Measurements from ENCODE around the gene VN1R5. TPM values are rescaled to one million over a fixed set of nuclear protein-coding genes. Genes with fewer than 3 reads are reported as not detected.

The VN1R5 gene
- total RNA-seq, 1 experiment from 2014 or later = not detected

DNA sequence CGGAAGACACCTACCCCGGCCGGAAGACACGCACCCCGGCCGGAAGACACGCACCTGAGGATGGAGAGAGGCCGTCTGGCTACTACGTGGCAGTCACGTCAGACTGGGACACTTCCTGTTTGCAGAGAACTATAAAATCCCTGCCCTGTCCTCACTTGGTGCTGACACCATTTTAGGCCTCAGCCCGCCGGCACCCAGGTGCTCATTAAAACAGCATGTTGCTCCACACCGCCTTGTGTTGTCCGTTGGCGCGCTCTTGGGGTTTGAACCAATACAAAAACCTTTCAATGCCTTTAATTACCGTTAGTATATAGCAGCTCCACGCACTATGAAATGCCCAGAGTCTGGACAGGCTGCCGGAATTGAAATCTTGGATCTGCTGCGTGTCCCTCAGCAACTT, 34.7 kb downstream of the VN1R5 start (continued):
- TF ChIP-seq, protein P1, sequence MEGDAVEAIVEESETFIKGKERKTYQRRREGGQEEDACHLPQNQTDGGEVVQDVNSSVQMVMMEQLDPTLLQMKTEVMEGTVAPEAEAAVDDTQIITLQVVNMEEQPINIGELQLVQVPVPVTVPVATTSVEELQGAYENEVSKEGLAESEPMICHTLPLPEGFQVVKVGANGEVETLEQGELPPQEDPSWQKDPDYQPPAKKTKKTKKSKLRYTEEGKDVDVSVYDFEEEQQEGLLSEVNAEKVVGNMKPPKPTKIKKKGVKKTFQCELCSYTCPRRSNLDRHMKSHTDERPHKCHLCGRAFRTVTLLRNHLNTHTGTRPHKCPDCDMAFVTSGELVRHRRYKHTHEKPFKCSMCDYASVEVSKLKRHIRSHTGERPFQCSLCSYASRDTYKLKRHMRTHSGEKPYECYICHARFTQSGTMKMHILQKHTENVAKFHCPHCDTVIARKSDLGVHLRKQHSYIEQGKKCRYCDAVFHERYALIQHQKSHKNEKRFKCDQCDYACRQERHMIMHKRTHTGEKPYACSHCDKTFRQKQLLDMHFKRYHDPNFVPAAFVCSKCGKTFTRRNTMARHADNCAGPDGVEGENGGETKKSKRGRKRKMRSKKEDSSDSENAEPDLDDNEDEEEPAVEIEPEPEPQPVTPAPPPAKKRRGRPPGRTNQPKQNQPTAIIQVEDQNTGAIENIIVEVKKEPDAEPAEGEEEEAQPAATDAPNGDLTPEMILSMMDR (IDR thresholded peaks at IDR 0.05) = no peak
- no peak for TF ChIP-seq FOXJ3 (CRISPR knock-in tag; IDR thresholded peaks at IDR 0.05; ENCODE audit: borderline replicate concordance)
- TF ChIP-seq TEAD1 (CRISPR knock-in tag; IDR thresholded peaks at IDR 0.05) = no peak
- TF ChIP-seq, protein P2, sequence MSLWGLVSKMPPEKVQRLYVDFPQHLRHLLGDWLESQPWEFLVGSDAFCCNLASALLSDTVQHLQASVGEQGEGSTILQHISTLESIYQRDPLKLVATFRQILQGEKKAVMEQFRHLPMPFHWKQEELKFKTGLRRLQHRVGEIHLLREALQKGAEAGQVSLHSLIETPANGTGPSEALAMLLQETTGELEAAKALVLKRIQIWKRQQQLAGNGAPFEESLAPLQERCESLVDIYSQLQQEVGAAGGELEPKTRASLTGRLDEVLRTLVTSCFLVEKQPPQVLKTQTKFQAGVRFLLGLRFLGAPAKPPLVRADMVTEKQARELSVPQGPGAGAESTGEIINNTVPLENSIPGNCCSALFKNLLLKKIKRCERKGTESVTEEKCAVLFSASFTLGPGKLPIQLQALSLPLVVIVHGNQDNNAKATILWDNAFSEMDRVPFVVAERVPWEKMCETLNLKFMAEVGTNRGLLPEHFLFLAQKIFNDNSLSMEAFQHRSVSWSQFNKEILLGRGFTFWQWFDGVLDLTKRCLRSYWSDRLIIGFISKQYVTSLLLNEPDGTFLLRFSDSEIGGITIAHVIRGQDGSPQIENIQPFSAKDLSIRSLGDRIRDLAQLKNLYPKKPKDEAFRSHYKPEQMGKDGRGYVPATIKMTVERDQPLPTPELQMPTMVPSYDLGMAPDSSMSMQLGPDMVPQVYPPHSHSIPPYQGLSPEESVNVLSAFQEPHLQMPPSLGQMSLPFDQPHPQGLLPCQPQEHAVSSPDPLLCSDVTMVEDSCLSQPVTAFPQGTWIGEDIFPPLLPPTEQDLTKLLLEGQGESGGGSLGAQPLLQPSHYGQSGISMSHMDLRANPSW (CRISPR knock-in tag; conservative IDR thresholded peaks at IDR 0.05; ENCODE audit: low read depth) = no peak
- no peak for TF ChIP-seq ERG (CRISPR knock-in tag; IDR thresholded peaks at IDR 0.05)
- TF ChIP-seq ZNF317 (CRISPR knock-in tag; IDR thresholded peaks at IDR 0.05; ENCODE audit: borderline replicate concordance, low read depth) = no peak
- TF ChIP-seq ETV6 (CRISPR knock-in tag; IDR thresholded peaks at IDR 0.05) = no peak

DNA sequence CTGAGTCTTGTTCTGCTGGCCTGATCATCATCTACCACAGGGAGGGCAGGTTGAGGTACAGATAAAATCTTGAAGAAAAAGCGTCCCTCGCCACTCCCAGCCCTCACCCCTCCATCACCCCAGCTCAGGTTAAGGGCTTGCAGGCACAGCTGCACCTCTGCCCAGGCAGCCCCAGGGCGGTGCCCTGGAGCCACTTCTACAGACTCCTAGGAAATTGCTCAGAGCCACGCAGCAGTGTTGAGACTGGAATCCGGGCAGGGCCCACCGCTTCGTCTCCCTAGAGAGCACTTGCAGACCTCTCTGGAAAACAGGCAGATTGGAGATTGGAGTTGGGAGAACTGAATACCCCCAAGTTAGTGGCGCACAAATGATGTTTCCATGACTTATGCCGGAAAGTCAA, 35.3 kb downstream of the VN1R5 start:
- Mint-ChIP-seq H3K36me3 (0 out of 2 replicates have a peak, but pooled peaks cover 2% of the 10 kb centered on the region), H3K27ac (no peak overlapping the region), H3K4me1 (peaks cover 66% of the 10 kb centered on the region), H3K4me3 (no peak overlapping the region), H3K9me3 (peaks cover 6% of the 10 kb centered on the region), H3K27me3 (ENCODE audit: low read depth) (no peaks in the 10 kb centered on the region)
- no peak for TF ChIP-seq ERG (CRISPR knock-in tag; IDR thresholded peaks at IDR 0.05)
- no peak for TF ChIP-seq GTF2I (CRISPR knock-in tag; conservative IDR thresholded peaks at IDR 0.05)
- ChIA-PET POLR2A (no interaction called here), CTCF (interaction anchor here (1.2 kb wide), 1 partner anchor 8 kb away, joined by 3 read pairs; no protein-coding TSS in a partner anchor)
- DNase-seq (ENCODE audit: low spot score) = no peak
- no peak for ATAC-seq

DNA sequence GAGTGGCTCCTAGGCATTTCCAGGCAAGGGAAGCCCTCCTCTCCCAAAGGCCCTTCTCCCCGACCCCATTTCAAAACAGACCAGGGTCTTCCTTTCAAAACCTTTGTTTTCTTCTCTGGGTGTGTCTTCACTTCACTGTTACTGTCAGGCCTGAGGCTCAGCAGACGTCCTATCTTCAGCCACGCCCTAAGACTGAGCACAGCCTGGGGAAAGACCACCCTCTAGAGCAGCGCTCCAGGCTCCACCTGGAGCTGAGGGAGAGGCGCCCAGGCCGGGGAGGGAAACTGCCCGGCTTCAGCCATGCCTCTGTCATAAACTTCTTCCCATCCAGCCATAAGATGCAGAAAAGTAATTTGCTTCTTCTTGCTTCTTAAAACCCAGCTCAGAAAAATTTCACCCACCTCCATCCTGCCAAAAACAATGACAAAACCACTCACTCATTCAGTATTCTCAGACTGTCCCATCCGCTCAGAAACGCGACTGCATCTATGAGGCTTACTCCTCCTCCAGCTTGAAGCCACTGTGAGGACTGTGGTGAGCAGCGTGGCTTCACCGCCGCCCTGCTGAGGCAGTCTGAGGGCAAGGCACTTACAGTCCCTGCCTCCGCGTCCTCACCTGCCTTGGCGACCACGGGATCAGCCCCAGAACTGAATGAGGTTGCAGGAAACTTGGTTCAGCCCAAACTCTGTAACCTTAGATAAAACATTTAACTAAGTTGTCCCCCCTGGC, 36.1 kb downstream of the VN1R5 start:
- ATAC-seq (peak; percentile 3; the same call in 1 of the 2 replicates), DNase-seq (ENCODE audit: low spot score) (no peak)
- POLR2A ChIA-PET = no interaction called here
- no peaks in the 10 kb centered on the region for H3K27me3 Mint-ChIP-seq (ENCODE audit: low read depth)
- H3K4me3 Mint-ChIP-seq = no peak overlapping the region
- CTCF ChIA-PET = no interaction called here
- no peak overlapping the region for H3K27ac Mint-ChIP-seq
- H3K36me3 Mint-ChIP-seq = 0 out of 2 replicates have a peak, but pooled peaks cover 2% of the 10 kb centered on the region
- TF ChIP-seq HMGXB4 (CRISPR knock-in tag; IDR thresholded peaks at IDR 0.05) (no peak), ZNF532 (CRISPR knock-in tag; IDR thresholded peaks at IDR 0.05; ENCODE audit: borderline replicate concordance) (no peak), ZNF263 (CRISPR knock-in tag; IDR thresholded peaks at IDR 0.05; ENCODE audit: low read depth) (no peak), TCF7 (CRISPR knock-in tag; IDR thresholded peaks at IDR 0.05; ENCODE audit: low read depth) (no peak), ZBTB21 (CRISPR knock-in tag; IDR thresholded peaks at IDR 0.05; ENCODE audit: borderline replicate concordance) (no peak), ETV6 (CRISPR knock-in tag; IDR thresholded peaks at IDR 0.05) (no peak)
- TF ChIP-seq, protein P2 (CRISPR knock-in tag; conservative IDR thresholded peaks at IDR 0.05; ENCODE audit: low read depth) = no peak
- H3K4me1 Mint-ChIP-seq = peaks cover 74% of the 10 kb centered on the region
- H3K9me3 Mint-ChIP-seq = peaks cover 6% of the 10 kb centered on the region

Measured in WTC11 (cell line).